ACHN (cell line): ENCODE measurements around the gene BRIP1.

Source experiments
- DNase-seq: peaks from one replicate; pipeline ENCODE4 v3.0.0-alpha.2; 2015
- in situ Hi-C: cut with HindIII; loops from 2 replicates; pipeline ENCODE4 v1.10.0; 2017; ENCODE audit warnings: low sequenced_read_pairs, low pct_ligation_motif_present, low pct_unique_long_range_greater_than_20kb

BRIP1 gene

GRCh38 chr17:61815863-61816503 is 47.3 kb downstream of the BRIP1 start:
- in situ Hi-C loops = no loop called here
- DNase-seq = no peak

GRCh38 chr17:61814485-61814884 is 48.8 kb downstream of the BRIP1 start:
- in situ Hi-C loops = no loop called here
- DNase-seq = no peak

- DNase-seq = no peak
- in situ Hi-C loops = no loop called here
These were observed 50.1 kb downstream of the BRIP1 start for GRCh38 chr17:61813211-61813610.

GRCh38 chr17:61812747-61813146 is 50.6 kb downstream of the BRIP1 start:
- no peak for DNase-seq
- in situ Hi-C loops = no loop called here

- no peak for DNase-seq
These were observed 53.4 kb downstream of the BRIP1 start for GRCh38 chr17:61809816-61810392.

GRCh38 chr17:61808442-61808841 is 54.9 kb downstream of the BRIP1 start:
- in situ Hi-C loops = no loop called here
- no peak for DNase-seq

More at GRCh38 chr17:61809816-61810392, 53.4 kb downstream of the BRIP1 start:
- in situ Hi-C loops = no loop called here

- in situ Hi-C loops = no loop called here
- DNase-seq = no peak
These were observed 56.4 kb downstream of the BRIP1 start for GRCh38 chr17:61806936-61807335.

- DNase-seq = no peak
- in situ Hi-C loops = no loop called here
These were observed 57.1 kb downstream of the BRIP1 start for GRCh38 chr17:61806081-61806828.

GRCh38 chr17:61805399-61805798 is 57.9 kb downstream of the BRIP1 start:
- in situ Hi-C loops = no loop called here

GRCh38 chr17:61803796-61804195 is 59.5 kb downstream of the BRIP1 start:
- DNase-seq = no peak
- in situ Hi-C loops = no loop called here

More at GRCh38 chr17:61805399-61805798, 57.9 kb downstream of the BRIP1 start:
- peak; percentile 33 for DNase-seq

- DNase-seq = no peak
- in situ Hi-C loops = no loop called here
These were observed 60.1 kb downstream of the BRIP1 start for GRCh38 chr17:61803216-61803615.

GRCh38 chr17:61799812-61800484 is 63.4 kb downstream of the BRIP1 start:
- in situ Hi-C loops = no loop called here
- no peak for DNase-seq

- in situ Hi-C loops = no loop called here
- no peak for DNase-seq
These were observed 66.0 kb downstream of the BRIP1 start for GRCh38 chr17:61797283-61797682.

- DNase-seq = no peak
- in situ Hi-C loops = no loop called here
These were observed 67.8 kb downstream of the BRIP1 start for GRCh38 chr17:61795546-61795945.

GRCh38 chr17:61794792-61795191 is 68.5 kb downstream of the BRIP1 start:
- in situ Hi-C loops = no loop called here
- no peak for DNase-seq

GRCh38 chr17:61794242-61794641 is 69.1 kb downstream of the BRIP1 start:
- no peak for DNase-seq
- in situ Hi-C loops = no loop called here

GRCh38 chr17:61793565-61793964 is 69.8 kb downstream of the BRIP1 start:
- DNase-seq = no peak
- in situ Hi-C loops = no loop called here

GRCh38 chr17:61789872-61790271 is 73.5 kb downstream of the BRIP1 start:
- DNase-seq = no peak
- in situ Hi-C loops = no loop called here

GRCh38 chr17:61786088-61786487 is 77.2 kb downstream of the BRIP1 start:
- DNase-seq = no peak
- in situ Hi-C loops = no loop called here
